Retinal pigment epithelial cell (primary cell): ENCODE measurements around the gene KIAA1958.

ENCODE experiments used
- DNase-seq: peaks from one replicate; pipeline ENCODE4 v3.0.0-alpha.2; 2010; ENCODE audit warnings: low read depth
- H3K4me3 ChIP-seq: 2 replicates; pipeline ENCODE4 v1.5.1; 2011; ENCODE audit warnings: mild to moderate bottlenecking, low read length, control low read depth, moderate library complexity
- TF ChIP-seq, protein P1 (sequence below): conservative IDR thresholded peaks from 2 replicates; pipeline ENCODE4 v1.5.1; 2011; ENCODE audit warnings: low read depth, low read length, control low read depth, inconsistent platforms

Gene KIAA1958

GRCh38 chr9:112487799-112488340 is 1.2 kb downstream of the KIAA1958 start:
- DNase-seq, result no peak
- H3K4me3 ChIP-seq, result peak overlapping the region; percentile 82
- TF ChIP-seq, protein P1, sequence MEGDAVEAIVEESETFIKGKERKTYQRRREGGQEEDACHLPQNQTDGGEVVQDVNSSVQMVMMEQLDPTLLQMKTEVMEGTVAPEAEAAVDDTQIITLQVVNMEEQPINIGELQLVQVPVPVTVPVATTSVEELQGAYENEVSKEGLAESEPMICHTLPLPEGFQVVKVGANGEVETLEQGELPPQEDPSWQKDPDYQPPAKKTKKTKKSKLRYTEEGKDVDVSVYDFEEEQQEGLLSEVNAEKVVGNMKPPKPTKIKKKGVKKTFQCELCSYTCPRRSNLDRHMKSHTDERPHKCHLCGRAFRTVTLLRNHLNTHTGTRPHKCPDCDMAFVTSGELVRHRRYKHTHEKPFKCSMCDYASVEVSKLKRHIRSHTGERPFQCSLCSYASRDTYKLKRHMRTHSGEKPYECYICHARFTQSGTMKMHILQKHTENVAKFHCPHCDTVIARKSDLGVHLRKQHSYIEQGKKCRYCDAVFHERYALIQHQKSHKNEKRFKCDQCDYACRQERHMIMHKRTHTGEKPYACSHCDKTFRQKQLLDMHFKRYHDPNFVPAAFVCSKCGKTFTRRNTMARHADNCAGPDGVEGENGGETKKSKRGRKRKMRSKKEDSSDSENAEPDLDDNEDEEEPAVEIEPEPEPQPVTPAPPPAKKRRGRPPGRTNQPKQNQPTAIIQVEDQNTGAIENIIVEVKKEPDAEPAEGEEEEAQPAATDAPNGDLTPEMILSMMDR, result no peak

- H3K4me3 ChIP-seq, result no peak overlapping the region
- TF ChIP-seq, protein P1, result no peak
- no peak for DNase-seq
These were observed 2.5 kb downstream of the KIAA1958 start for GRCh38 chr9:112489039-112489546.

- DNase-seq, result peak; percentile 39
- TF ChIP-seq, protein P1, result no peak
These were observed 3.4 kb downstream of the KIAA1958 start for GRCh38 chr9:112489876-112490666.

GRCh38 chr9:112493393-112494137 is 6.9 kb downstream of the KIAA1958 start:
- no peak for DNase-seq
- TF ChIP-seq, protein P1, result no peak
- no peak overlapping the region for H3K4me3 ChIP-seq

More at GRCh38 chr9:112489876-112490666, 3.4 kb downstream of the KIAA1958 start:
- H3K4me3 ChIP-seq, result no peak overlapping the region

- TF ChIP-seq, protein P1, result no peak
- DNase-seq, result no peak
- H3K4me3 ChIP-seq, result no peak overlapping the region
These were observed 7.5 kb downstream of the KIAA1958 start for GRCh38 chr9:112494153-112494552.

GRCh38 chr9:112495614-112496013 is 9.0 kb downstream of the KIAA1958 start:
- DNase-seq, result no peak
- no peak overlapping the region for H3K4me3 ChIP-seq
- TF ChIP-seq, protein P1, result no peak
